Colonic mucosa (tissue), 4 donors: ENCODE measurements around the gene ATP7B. TPM values are rescaled to one million over a fixed set of nuclear protein-coding genes. Genes with fewer than 3 reads are reported as not detected.

Experiments
- DNase-seq: peaks from one replicate; pipeline ENCODE4 v3.0.0-alpha.2; 2020
- H3K27ac ChIP-seq: fragments of 200-600 bp; one replicate; pipeline ENCODE4 v1.8.0; 2021
- H3K27me3 ChIP-seq: fragments of 200-600 bp; one replicate; pipeline ENCODE4 v1.8.0; 2021
- H3K36me3 ChIP-seq: fragments of 200-600 bp; one replicate; pipeline ENCODE4 v1.8.0; 2021
- H3K4me1 ChIP-seq: fragments of 200-600 bp; one replicate; pipeline ENCODE4 v1.8.0; 2021; ENCODE audit warnings: mild to moderate bottlenecking
- H3K4me3 ChIP-seq: fragments of 200-600 bp; one replicate; pipeline ENCODE4 v1.8.0; 2021
- H3K9ac ChIP-seq, 2 donors: one replicate each; pipeline ENCODE4 v1.7.0; 2013; ENCODE audit warnings: control low read depth in 2 of 2, low read depth in 2 of 2, low read length in 2 of 2
- H3K9me3 ChIP-seq: fragments of 200-600 bp; one replicate; pipeline ENCODE4 v1.8.0; 2021
- intact Hi-C: fragments of 100-400 bp; cut with DNase I; formaldehyde crosslinking; loops from one replicate; pipeline ENCODE4 v1.14.1; 2022
- total RNA-seq, 2 donors: library from RNA; stranded (reverse); fragmentation: NEBNext Ultra II Directional in 1 of 2; extraction: Animal tissue kit (Norgen Biotek cat#: 25700) in 1 of 2; gene quantifications; one replicate each; pipeline ENCODE4 v1.2.1, GENCODE V29; 2021
- TF ChIP-seq, protein P1 (sequence below): fragments of 200-600 bp; IDR thresholded peaks from one replicate; pipeline ENCODE4 v1.8.0; 2022; ENCODE audit warnings: antibody characterized with exemption, mild to moderate bottlenecking
- donor health status: healthy.
- donor health status: DM: no; HTN: no; CAD: no.
- donor health status: DM: no; HTN: no; CAD: no.

The ATP7B gene
- total RNA-seq, 2 donors from 2014 or later, result 14.0 to 18.8 TPM

GRCh38 chr13:51981355-51981754 lies 29.9 kb downstream of the ATP7B start:
- no peak overlapping the region for H3K27ac ChIP-seq

DNA sequence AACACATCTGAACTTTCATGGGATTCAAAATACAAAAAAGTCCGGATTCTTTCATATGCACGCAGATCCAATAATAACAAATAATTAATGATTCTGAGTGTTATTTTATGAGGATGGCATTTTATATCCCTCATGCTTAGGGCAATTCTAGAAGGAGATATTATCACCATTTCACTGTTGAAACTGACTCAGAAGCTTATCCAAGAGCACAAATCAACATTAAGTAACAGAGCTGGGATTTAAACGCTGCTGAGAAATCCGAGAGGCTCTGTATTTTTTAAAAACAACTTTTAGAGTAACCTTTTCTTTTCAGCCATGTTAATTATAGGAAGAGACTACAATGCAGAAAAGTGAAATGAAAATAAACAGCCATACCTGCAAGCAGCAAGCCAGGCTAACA lies 30.3 kb downstream of the ATP7B start:
- TF ChIP-seq, protein P1, sequence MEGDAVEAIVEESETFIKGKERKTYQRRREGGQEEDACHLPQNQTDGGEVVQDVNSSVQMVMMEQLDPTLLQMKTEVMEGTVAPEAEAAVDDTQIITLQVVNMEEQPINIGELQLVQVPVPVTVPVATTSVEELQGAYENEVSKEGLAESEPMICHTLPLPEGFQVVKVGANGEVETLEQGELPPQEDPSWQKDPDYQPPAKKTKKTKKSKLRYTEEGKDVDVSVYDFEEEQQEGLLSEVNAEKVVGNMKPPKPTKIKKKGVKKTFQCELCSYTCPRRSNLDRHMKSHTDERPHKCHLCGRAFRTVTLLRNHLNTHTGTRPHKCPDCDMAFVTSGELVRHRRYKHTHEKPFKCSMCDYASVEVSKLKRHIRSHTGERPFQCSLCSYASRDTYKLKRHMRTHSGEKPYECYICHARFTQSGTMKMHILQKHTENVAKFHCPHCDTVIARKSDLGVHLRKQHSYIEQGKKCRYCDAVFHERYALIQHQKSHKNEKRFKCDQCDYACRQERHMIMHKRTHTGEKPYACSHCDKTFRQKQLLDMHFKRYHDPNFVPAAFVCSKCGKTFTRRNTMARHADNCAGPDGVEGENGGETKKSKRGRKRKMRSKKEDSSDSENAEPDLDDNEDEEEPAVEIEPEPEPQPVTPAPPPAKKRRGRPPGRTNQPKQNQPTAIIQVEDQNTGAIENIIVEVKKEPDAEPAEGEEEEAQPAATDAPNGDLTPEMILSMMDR, result no peak
- Histone ChIP-seq H3K27me3 (no peaks in the 10 kb centered on the region), H3K4me3 (no peak overlapping the region), H3K9ac (no peak overlapping the region), H3K27ac (no peak overlapping the region), H3K9me3 (no peaks in the 10 kb centered on the region), H3K36me3 (no peaks in the 10 kb centered on the region), H3K4me1 (no peaks in the 10 kb centered on the region)
- intact Hi-C loops, result no loop called here
- DNase-seq, result no peak

More at GRCh38 chr13:51981355-51981754, 29.9 kb downstream of the ATP7B start:
- Histone ChIP-seq H3K9ac (no peak overlapping the region), H3K4me3 (no peak overlapping the region), H3K9me3 (no peaks in the 10 kb centered on the region), H3K36me3 (no peaks in the 10 kb centered on the region), H3K27me3 (no peaks in the 10 kb centered on the region), H3K4me1 (no peaks in the 10 kb centered on the region)
- intact Hi-C loops, result no loop called here
- no peak for DNase-seq
- TF ChIP-seq, protein P1, result no peak

DNA sequence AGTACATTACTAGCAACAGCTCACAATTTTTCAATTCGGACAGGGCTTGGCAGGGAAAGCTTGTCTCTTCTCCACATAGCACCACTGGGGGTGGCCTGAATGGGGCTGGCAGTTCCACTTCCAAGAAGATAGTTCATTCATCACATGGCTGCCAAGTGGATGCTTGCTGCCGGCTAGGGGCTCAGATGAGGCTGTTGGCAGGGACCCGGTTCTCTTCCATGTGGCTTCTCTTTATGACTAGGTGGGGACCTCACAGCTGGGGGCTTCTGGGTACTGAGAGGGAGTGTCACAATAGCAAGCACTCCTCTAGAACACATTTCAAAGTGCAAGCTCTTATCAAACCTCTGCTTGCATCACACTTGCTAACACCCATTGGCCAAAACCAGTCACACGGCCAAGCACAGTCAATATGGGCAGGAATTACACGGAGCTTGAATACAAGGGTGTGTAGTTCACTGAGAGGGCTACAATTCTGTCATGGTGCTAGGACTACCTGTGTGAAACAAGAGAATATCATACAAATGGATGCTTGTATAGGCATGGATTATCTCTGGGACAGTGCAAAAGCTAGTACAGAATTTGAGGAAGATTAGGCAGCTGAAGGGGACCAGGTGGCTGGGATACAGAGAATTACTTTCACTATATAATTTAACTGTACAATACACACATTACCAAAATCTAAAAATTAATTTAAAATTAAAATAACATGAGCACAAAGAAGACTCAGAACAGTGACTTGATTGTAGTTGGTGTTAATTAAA lies 32.3 kb downstream of the ATP7B start:
- DNase-seq, result peak; percentile 62
- no peak overlapping the region for H3K27ac ChIP-seq

DNA sequence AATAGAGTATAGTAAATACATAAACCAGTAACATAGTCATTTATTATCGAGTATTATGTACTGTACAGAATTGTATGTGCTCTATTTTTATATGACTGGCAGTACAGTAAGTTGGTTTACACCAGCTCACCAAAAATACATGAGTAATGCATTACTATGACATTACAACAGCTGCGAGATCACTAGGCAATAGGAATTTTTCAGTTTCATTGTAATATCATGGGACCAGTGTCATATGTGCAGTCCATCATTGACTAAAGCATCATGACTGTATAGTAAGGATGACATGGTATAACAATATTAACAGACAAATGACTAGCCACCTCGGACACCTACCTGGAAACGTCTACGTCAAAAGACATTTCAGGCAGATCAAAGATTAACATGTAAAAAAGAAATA lies 33.6 kb downstream of the ATP7B start:
- TF ChIP-seq, protein P1, result no peak
- H3K27ac ChIP-seq, result no peak overlapping the region
- intact Hi-C loops, result no loop called here

More for the DNA sequence above, 32.3 kb downstream of the ATP7B start:
- TF ChIP-seq, protein P1, result no peak
- no peaks in the 10 kb centered on the region for H3K27me3 ChIP-seq
- no peaks in the 10 kb centered on the region for H3K4me1 ChIP-seq
- no peak overlapping the region for H3K9ac ChIP-seq
- intact Hi-C loops, result no loop called here
- no peak overlapping the region for H3K4me3 ChIP-seq
- H3K9me3 ChIP-seq, result no peaks in the 10 kb centered on the region
- no peaks in the 10 kb centered on the region for H3K36me3 ChIP-seq

DNA sequence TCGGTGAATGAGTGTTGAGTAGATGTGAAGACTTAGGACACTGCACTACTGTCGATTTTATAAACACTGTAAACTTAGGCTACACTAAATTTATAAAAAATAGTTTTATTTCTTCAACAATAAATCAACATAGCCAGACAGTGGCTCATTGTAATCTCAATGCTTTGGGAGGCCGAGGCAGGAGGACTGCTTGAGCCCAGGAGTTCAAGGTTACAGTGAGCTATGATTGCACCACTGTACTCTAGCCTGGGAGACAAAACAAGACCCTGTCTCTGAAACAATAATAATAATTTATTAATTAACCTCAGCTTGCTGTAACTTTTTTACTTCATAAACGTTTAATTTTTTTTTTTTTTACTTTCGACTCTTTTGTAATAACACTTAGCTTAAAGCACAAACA lies 34.4 kb downstream of the ATP7B start:
- Histone ChIP-seq H3K27ac (no peak overlapping the region), H3K4me1 (no peaks in the 10 kb centered on the region), H3K4me3 (no peak overlapping the region), H3K27me3 (no peaks in the 10 kb centered on the region), H3K36me3 (no peaks in the 10 kb centered on the region), H3K9me3 (no peaks in the 10 kb centered on the region), H3K9ac (no peak overlapping the region)
- intact Hi-C loops, result no loop called here
- TF ChIP-seq, protein P1, result no peak
- DNase-seq, result no peak

More for the DNA sequence above, 33.6 kb downstream of the ATP7B start:
- no peak overlapping the region for H3K9ac ChIP-seq
- H3K4me1 ChIP-seq, result no peaks in the 10 kb centered on the region
- no peak for DNase-seq
- no peaks in the 10 kb centered on the region for H3K9me3 ChIP-seq
- no peaks in the 10 kb centered on the region for H3K27me3 ChIP-seq
- H3K36me3 ChIP-seq, result no peaks in the 10 kb centered on the region
- H3K4me3 ChIP-seq, result no peak overlapping the region
